HepG2 (cell line): ENCODE data around the gene COMMD9. TPM values are rescaled to one million over a fixed set of nuclear protein-coding genes. Genes with fewer than 3 reads are reported as not detected.

Experiments used
- ATAC-seq: fragments of 200-7000 bp; cut with Tn5 transposase; 3 replicates; pipeline ENCODE4 v1.9.1; 2020; ENCODE audit warnings: mild to moderate bottlenecking, moderate library complexity
- BruUV-seq: library from RNA; stranded (reverse); fragments of 400-500 nt; replicated peaks from 2 replicates; lab custom pipeline; 2021; lab: Mats Ljungman, UMichigan
- CTCF ChIA-PET: fragments of 300-600 bp; formaldehyde crosslinking; extraction: SDS; loops from one replicate; lab custom pipeline; 2021; ENCODE audit warnings: low total read pairs, inconsistent platforms, low intra/inter-chr PET ratio; lab: Yijun Ruan, JAX
- POLR2A ChIA-PET: fragments of 350-600 bp; sonication (Branson Sonifier 250); formaldehyde crosslinking; loops from one replicate; lab custom pipeline; 2020; ENCODE audit warnings: antibody characterized with exemption, inconsistent platforms; lab: Yijun Ruan, JAX
- DNase-seq: peaks from one replicate; pipeline ENCODE4 v3.0.0-alpha.2; 2015; ENCODE audit warnings: low spot score
- FAIRE-seq: peaks from 3 replicates; lab custom pipeline; 2011; peaks lifted over from hg19 to GRCh38; lab: Jason Lieb, UNC
- H2AFZ ChIP-seq: one replicate; pipeline ENCODE4 v1.6.1; 2011; ENCODE audit warnings: low read length, inconsistent platforms
- H3K27ac ChIP-seq: fragments of 300-600 bp; 3 replicates; pipeline ENCODE4 v1.8.0; 2011; ENCODE audit warnings: mixed run types, mild to moderate bottlenecking, mixed read lengths, low read length, inconsistent platforms; ENCODE audit not compliant: insufficient read depth; ENCODE audit errors: extremely low read length
- H3K27me3 ChIP-seq, 2 experiments: fragments of 200-600 bp in 1 of 2; 2 replicates in 1 of 2; 3 replicates in 1 of 2; pipeline versions ENCODE4 v1.6.0 to v1.8.0; 2011; ENCODE audit warnings: low read length in 2 of 2, mild to moderate bottlenecking in 2 of 2, moderate library complexity in 2 of 2, inconsistent platforms in 1 of 2; ENCODE audit not compliant: insufficient read depth in 2 of 2, control insufficient read depth in 1 of 2
- H3K36me3 ChIP-seq, 2 experiments: fragments of 200-600 bp in 1 of 2; replicated peaks in 1 of 2; 2 replicates in 1 of 2; 3 replicates in 1 of 2; pipeline versions ENCODE4 v1.5.1 to v1.8.0; 2011; ENCODE audit warnings: low read length in 2 of 2, inconsistent platforms in 1 of 2; ENCODE audit not compliant: insufficient read depth in 2 of 2, control insufficient read depth in 1 of 2
- H3K4me1 ChIP-seq: 2 replicates; pipeline ENCODE4 v1.5.1; 2012; ENCODE audit warnings: low read length, inconsistent platforms; ENCODE audit not compliant: insufficient read depth
- H3K4me2 ChIP-seq: 2 replicates; pipeline ENCODE4 v1.6.0; 2011; ENCODE audit warnings: low read depth, low read length, inconsistent platforms
- H3K4me3 ChIP-seq, 3 experiments: fragments of 200-600 bp in 1 of 3; sonication (generic), shearing (Covaris generic) in 1 of 3; replicated peaks in 1 of 3; 2 replicates each; pipeline ENCODE4 v1.5.1; 2011 to 2016; ENCODE audit warnings: low read length in 3 of 3, inconsistent platforms in 2 of 3, low read depth in 2 of 3, mild to moderate bottlenecking in 2 of 3, control low read depth in 1 of 3, mixed read lengths in 1 of 3; ENCODE audit not compliant: insufficient read depth in 1 of 3
- H3K79me2 ChIP-seq: one replicate; pipeline ENCODE4 v1.6.1; 2011; ENCODE audit warnings: low read length, inconsistent platforms; ENCODE audit not compliant: insufficient read depth
- H3K9ac ChIP-seq: 2 replicates; pipeline ENCODE4 v1.6.0; 2011; ENCODE audit warnings: mild to moderate bottlenecking, low read depth, low read length, inconsistent platforms; ENCODE audit not compliant: insufficient read depth
- H3K9me3 ChIP-seq: 2 replicates; pipeline ENCODE4 v1.5.1; 2012; ENCODE audit warnings: mild to moderate bottlenecking, low read length
- H4K20me1 ChIP-seq: 2 replicates; pipeline ENCODE4 v1.6.0; 2011; ENCODE audit warnings: inconsistent platforms, mild to moderate bottlenecking, low read length, moderate library complexity; ENCODE audit not compliant: insufficient read depth
- ATF7 ChIP-seq, 2 experiments: fragments of 450-650 bp in 1 of 2; sonication (generic) in 1 of 2; formaldehyde crosslinking in 1 of 2; IDR thresholded peaks; 2 replicates each; pipeline versions ENCODE4 v1.4.0 to v1.6.1; 2016 to 2020; ENCODE audit warnings: antibody characterized with exemption in 1 of 2, mild to moderate bottlenecking in 1 of 2, missing genetic modification reagents in 1 of 2
- CEBPB ChIP-seq: IDR thresholded peaks from 2 replicates; pipeline ENCODE4 v1.6.1; 2011; ENCODE audit warnings: low read depth, low read length, improper control_type of control experiment, borderline replicate concordance
- FOXM1 ChIP-seq: sonication (generic); formaldehyde crosslinking; IDR thresholded peaks from 2 replicates; pipeline ENCODE4 v1.5.0; 2020; ENCODE audit warnings: missing genetic modification reagents
- JARID2 ChIP-seq: sonication (generic); formaldehyde crosslinking; IDR thresholded peaks from 2 replicates; pipeline ENCODE4 v1.8.1; 2023; ENCODE audit warnings: missing genetic modification reagents, inconsistent platforms; ENCODE audit not compliant: insufficient replicate concordance
- POLR2G ChIP-seq: fragments of 200-400 bp; formaldehyde crosslinking; IDR thresholded peaks from 2 replicates; pipeline ENCODE4 v1.6.1; 2018; ENCODE audit warnings: mild to moderate bottlenecking, low read depth, low read length, moderate library complexity
- RFXANK ChIP-seq: IDR thresholded peaks from 2 replicates; pipeline ENCODE4 v1.6.1; 2016
- ZNF333 ChIP-seq: sonication (generic); formaldehyde crosslinking; IDR thresholded peaks from 2 replicates; pipeline ENCODE4 v1.4.0; 2020; ENCODE audit warnings: mild to moderate bottlenecking, missing genetic modification reagents, borderline replicate concordance
- ZNF34 ChIP-seq: sonication (generic); formaldehyde crosslinking; IDR thresholded peaks from 2 replicates; pipeline ENCODE4 v1.4.0; 2020; ENCODE audit warnings: mild to moderate bottlenecking, missing genetic modification reagents, borderline replicate concordance
- WGBS: methylation state at CpG from one replicate; pipeline ENCODE4 v1.1.6; 2017; ENCODE audit warnings: low lambda C conversion rate; 5-methylcytosine and 5-hydroxymethylcytosine counted together
- in situ Hi-C: cut with HindIII; loops from 2 replicates; pipeline ENCODE4 v1.10.0; 2017; ENCODE audit warnings: low pct_unique_long_range_greater_than_20kb; ENCODE audit not compliant: extremely low pct_ligation_motif_present
- intact Hi-C: fragments of 100-400 bp; cut with micrococcal nuclease; formaldehyde crosslinking; loops from one replicate; pipeline ENCODE4 v1.10.0; 2022; ENCODE audit not compliant: unreplicated experiment
- polyA plus RNA-seq, 8 experiments: library from polyadenylated mRNA; depleted of rRNA in 3 of 8; stranded (reverse) in 7 of 8; unstranded in 1 of 8; fragments of >200 nt; fragmentation: Illumina TruSeq in 4 of 8; extraction: Trizol in 4 of 8; gene quantifications; 2 replicates each; pipeline versions ENCODE4 v1.2.1 to v1.2.3, GENCODE V29; 2011 to 2016; ENCODE audit warnings: low read depth in 4 of 8, missing spikeins in 1 of 8, mixed read lengths in 1 of 8; ENCODE audit not compliant: insufficient read depth in 1 of 8
- total RNA-seq, 5 experiments: library from RNA; depleted of rRNA; stranded (reverse); fragments of >200 nt; fragmentation: Illumina TruSeq; extraction: Trizol; gene quantifications; 2 replicates each; pipeline ENCODE4 v1.2.3, GENCODE V29; 2016; ENCODE audit warnings: low read depth in 1 of 5
- TF ChIP-seq, protein P1 (sequence below), 2 experiments: fragments of 450-650 bp in 1 of 2; sonication (generic) in 1 of 2; formaldehyde crosslinking; IDR thresholded peaks; 2 replicates each; pipeline versions ENCODE4 v1.5.0 to v1.8.0; 2020 to 2022; ENCODE audit warnings: mild to moderate bottlenecking in 1 of 2, missing genetic modification reagents in 1 of 2

The COMMD9 gene
- total and polyA plus RNA-seq, 2 of the 13 experiments (the other 11 are each of a cell fraction or from before 2014, with no cell fraction given) = 47.3 to 76.7 TPM

DNA sequence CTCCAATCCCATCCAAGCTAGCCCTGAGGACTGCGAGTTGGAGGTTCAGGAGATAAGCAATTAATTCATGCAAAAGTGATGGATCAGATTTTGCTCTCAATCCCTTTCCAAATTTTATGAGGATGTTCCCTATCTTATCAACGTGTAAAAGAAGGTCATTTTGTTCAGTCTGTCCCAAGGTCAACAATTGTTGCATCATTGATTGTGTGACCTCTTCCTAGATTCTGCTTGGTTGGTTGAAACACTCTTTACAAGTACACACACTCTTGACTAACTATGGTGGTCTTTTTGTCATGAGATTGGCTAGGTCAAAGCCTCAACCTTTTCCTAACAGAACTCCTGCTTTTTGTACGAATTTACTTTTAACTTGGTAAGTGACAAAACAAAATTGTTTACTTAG lies 41.7 kb downstream of the COMMD9 start:
- no TSS peak for BruUV-seq
- Histone ChIP-seq H4K20me1 (no peaks in the 10 kb centered on the region), H3K27ac (no peak overlapping the region), H3K79me2 (no peaks in the 10 kb centered on the region), H2AFZ (no peak overlapping the region), H3K36me3 (no peaks in the 10 kb centered on the region), H3K4me2 (no peak overlapping the region), H3K4me3 (no peak overlapping the region), H3K4me1 (no peaks in the 10 kb centered on the region), H3K27me3 (0 out of 5 replicates have a peak, but pooled peaks cover 0 to 4% of the 10 kb centered on the region in 2 experiments), H3K9me3 (no peaks in the 10 kb centered on the region), H3K9ac (no peak overlapping the region)
- CTCF ChIA-PET = no interaction called here
- intact Hi-C loops (no loop called here), in situ Hi-C loops (no loop called here)
- ATAC-seq (no peak), FAIRE-seq (no peak), DNase-seq (no peak)
- TF ChIP-seq CEBPB = peak; percentile 48; the same call in 1 of the 2 replicates
- TF ChIP-seq ZNF333 (CRISPR knock-in tag) = no peak
- TF ChIP-seq FOXM1 = no peak
- TF ChIP-seq, protein P1, sequence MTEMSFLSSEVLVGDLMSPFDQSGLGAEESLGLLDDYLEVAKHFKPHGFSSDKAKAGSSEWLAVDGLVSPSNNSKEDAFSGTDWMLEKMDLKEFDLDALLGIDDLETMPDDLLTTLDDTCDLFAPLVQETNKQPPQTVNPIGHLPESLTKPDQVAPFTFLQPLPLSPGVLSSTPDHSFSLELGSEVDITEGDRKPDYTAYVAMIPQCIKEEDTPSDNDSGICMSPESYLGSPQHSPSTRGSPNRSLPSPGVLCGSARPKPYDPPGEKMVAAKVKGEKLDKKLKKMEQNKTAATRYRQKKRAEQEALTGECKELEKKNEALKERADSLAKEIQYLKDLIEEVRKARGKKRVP (CRISPR knock-in tag; IDR thresholded peaks at IDR 0.05) = peak in 1 of 2 experiments; percentile 53; a peak in 1 of 4 replicates
- no peak for TF ChIP-seq JARID2
- TF ChIP-seq POLR2G = no peak
- TF ChIP-seq ATF7 (IDR thresholded peaks at IDR 0.05) = peak; percentile 26; the same call in 1 of the 2 replicates
- TF ChIP-seq ATF7 (CRISPR knock-in tag; IDR thresholded peaks at IDR 0.05) = no peak
- no peak for TF ChIP-seq ZNF34 (CRISPR knock-in tag)
- no peak for TF ChIP-seq RFXANK (CRISPR knock-in tag)
- WGBS = 0% methylated on average over 3 of the region's 3 CpGs
- POLR2A ChIA-PET = no interaction called here
